SK-N-SH (cell line): ENCODE data around the gene TAF1D. TPM values are rescaled to one million over a fixed set of nuclear protein-coding genes. Genes with fewer than 3 reads are reported as not detected.

ENCODE experiments used
- CTCF ChIA-PET: fragments of 300-600, 350-600 bp; formaldehyde crosslinking; extraction: SDS; loops from one replicate; lab custom pipeline; 2021; lab: Yijun Ruan, JAX
- POLR2A ChIA-PET: fragments of 350-600 bp; sonication (Branson Sonifier 250); formaldehyde crosslinking; extraction: SDS; loops from one replicate; lab custom pipeline; 2020; ENCODE audit warnings: antibody characterized with exemption, inconsistent platforms; lab: Yijun Ruan, JAX
- DNase-seq: peaks from one replicate; pipeline ENCODE4 v3.0.0; 2012
- H2AFZ ChIP-seq: fragments of 200-600 bp; sonication (generic); 2 replicates; pipeline ENCODE4 v1.8.1; 2016; ENCODE audit warnings: antibody characterized with exemption, mild to moderate bottlenecking, low read depth
- H3F3A ChIP-seq: fragments of 200-600 bp; sonication (generic); replicated peaks from 2 replicates; pipeline ENCODE3; 2016; ENCODE audit warnings: antibody characterized with exemption, mild to moderate bottlenecking; ENCODE audit not compliant: insufficient read depth
- H3K27ac ChIP-seq, 2 experiments: fragments of 200-500 bp in 1 of 2; fragments of 200-600 bp in 1 of 2; sonication (Bioruptor generic) in 1 of 2; sonication (generic), shearing (Covaris generic) in 1 of 2; 2 replicates each; pipeline versions ENCODE4 v1.5.1 to v1.6.1; 2014 to 2016; ENCODE audit warnings: low read depth in 2 of 2, inconsistent platforms in 1 of 2, low read length in 1 of 2, mild to moderate bottlenecking in 1 of 2, mixed read lengths in 1 of 2
- H3K27me3 ChIP-seq: fragments of 200-600 bp; sonication (generic), shearing (Covaris generic); 2 replicates; pipeline ENCODE4 v1.6.1; 2016; ENCODE audit warnings: mixed run types; ENCODE audit not compliant: insufficient read depth
- H3K36me3 ChIP-seq, 2 experiments: fragments of 200-500 bp in 1 of 2; fragments of 200-600 bp in 1 of 2; sonication (Bioruptor generic) in 1 of 2; sonication (generic) in 1 of 2; replicated peaks in 1 of 2; 2 replicates each; pipeline versions ENCODE3 to v1.5.1; 2014 to 2016; ENCODE audit warnings: low read length in 1 of 2, mild to moderate bottlenecking in 1 of 2; ENCODE audit not compliant: insufficient read depth in 2 of 2, control insufficient read depth in 1 of 2
- H3K4me1 ChIP-seq, 2 experiments: fragments of 200-500 bp in 1 of 2; fragments of 200-600 bp in 1 of 2; sonication (Bioruptor generic) in 1 of 2; sonication (generic), shearing (Covaris generic) in 1 of 2; 2 replicates each; pipeline versions ENCODE4 v1.5.1 to v1.6.1; 2014 to 2016; ENCODE audit warnings: low read depth in 1 of 2, low read length in 1 of 2, mixed run types in 1 of 2; ENCODE audit not compliant: insufficient read depth in 2 of 2, control insufficient read depth in 1 of 2
- H3K4me2 ChIP-seq: fragments of 200-600 bp; sonication (generic), shearing (Covaris generic); 2 replicates; pipeline ENCODE4 v1.6.1; 2017; ENCODE audit warnings: mixed run types
- H3K4me3 ChIP-seq, 2 experiments: fragments of 200-500 bp in 1 of 2; fragments of 200-600 bp in 1 of 2; sonication (Bioruptor generic) in 1 of 2; sonication (generic), shearing (Covaris generic) in 1 of 2; 2 replicates each; pipeline versions ENCODE4 v1.5.1 to v1.8.1; 2014 to 2016; ENCODE audit warnings: low read depth in 2 of 2, inconsistent platforms in 1 of 2, low read length in 1 of 2, mild to moderate bottlenecking in 1 of 2, mixed read lengths in 1 of 2, moderate library complexity in 1 of 2
- H3K79me2 ChIP-seq: fragments of 200-600 bp; sonication (generic); 2 replicates; pipeline ENCODE4 v1.8.1; 2017; ENCODE audit warnings: mild to moderate bottlenecking; ENCODE audit not compliant: insufficient read depth
- H3K9ac ChIP-seq: fragments of 200-600 bp; sonication (generic); 2 replicates; pipeline ENCODE4 v1.6.1; 2017; ENCODE audit warnings: mixed run types
- H3K9me2 ChIP-seq: fragments of 200-600 bp; sonication (generic); 2 replicates; pipeline ENCODE4 v1.6.1; 2017; ENCODE audit warnings: mixed run types
- H3K9me3 ChIP-seq: fragments of 200-600 bp; sonication (generic); 2 replicates; pipeline ENCODE4 v1.6.1; 2017; ENCODE audit warnings: mixed run types, mild to moderate bottlenecking, moderate library complexity
- H4K20me1 ChIP-seq: fragments of 200-600 bp; sonication (generic); 2 replicates; pipeline ENCODE4 v1.6.1; 2017; ENCODE audit warnings: mild to moderate bottlenecking, mixed run types; ENCODE audit not compliant: insufficient read depth
- CHD2 ChIP-seq: fragments of 150-350 bp; IDR thresholded peaks from 2 replicates; pipeline ENCODE4 v1.6.1; 2018; ENCODE audit warnings: low read length; ENCODE audit not compliant: partially characterized antibody
- CTCF ChIP-seq: fragments of 200-600 bp; sonication (generic); IDR thresholded peaks from 2 replicates; pipeline ENCODE4 v1.6.1; 2017; ENCODE audit warnings: antibody characterized with exemption, mild to moderate bottlenecking, moderate library complexity
- EZH2phosphoT487 ChIP-seq: fragments of 200-600 bp; sonication (generic); IDR thresholded peaks from 2 replicates; pipeline ENCODE4 v1.6.1; 2017; ENCODE audit warnings: low read depth, mixed run types, mild to moderate bottlenecking, antibody characterized with exemption, moderate library complexity, borderline replicate concordance
- FOSL2 ChIP-seq: IDR thresholded peaks from 2 replicates; pipeline ENCODE4 v1.4.0; 2012; ENCODE audit warnings: low read depth, mild to moderate bottlenecking, moderate library complexity, borderline replicate concordance
- FOXJ3 ChIP-seq: sonication (generic); formaldehyde crosslinking; IDR thresholded peaks from 2 replicates; pipeline ENCODE4 v1.5.1; 2020; ENCODE audit warnings: mild to moderate bottlenecking, missing genetic modification reagents
- FOXM1 ChIP-seq: IDR thresholded peaks from 2 replicates; pipeline ENCODE4 v1.4.0; 2012; ENCODE audit warnings: low read depth, mild to moderate bottlenecking
- GATA2 ChIP-seq: sonication (generic); formaldehyde crosslinking; IDR thresholded peaks from 2 replicates; pipeline ENCODE4 v1.5.0; 2020; ENCODE audit warnings: mild to moderate bottlenecking, missing genetic modification reagents
- NFIC ChIP-seq: IDR thresholded peaks from 2 replicates; pipeline ENCODE4 v1.4.0; 2012; ENCODE audit warnings: borderline replicate concordance
- NRF1 ChIP-seq: IDR thresholded peaks from 2 replicates; pipeline ENCODE4 v1.6.1; 2012; ENCODE audit warnings: low read depth, mild to moderate bottlenecking, low read length
- RFX5 ChIP-seq: IDR thresholded peaks from 2 replicates; pipeline ENCODE4 v1.6.1; 2012; ENCODE audit warnings: mild to moderate bottlenecking, improper control_type of control experiment, low read length
- RXRA ChIP-seq: IDR thresholded peaks from 2 replicates; pipeline ENCODE4 v1.4.0; 2012; ENCODE audit warnings: low read depth, mild to moderate bottlenecking, borderline replicate concordance
- TAF1 ChIP-seq: IDR thresholded peaks from 2 replicates; pipeline ENCODE4 v1.6.1; 2012; ENCODE audit warnings: low read depth, mild to moderate bottlenecking, low read length, moderate library complexity, borderline replicate concordance
- YY1 ChIP-seq: IDR thresholded peaks from 2 replicates; pipeline ENCODE4 v1.4.0; 2012; ENCODE audit warnings: low read depth, mild to moderate bottlenecking
- WGBS: methylation state at CpG from one replicate; pipeline ENCODE4 v1.1.6; 2017; ENCODE audit warnings: low lambda C conversion rate; 5-methylcytosine and 5-hydroxymethylcytosine counted together
- polyA plus RNA-seq, 3 experiments: library from polyadenylated mRNA; depleted of rRNA; stranded (reverse); fragments of >200 nt; gene quantifications; 2 replicates each; pipeline ENCODE4 v1.2.3, GENCODE V29; 2012
- TF ChIP-seq, protein P1 (sequence below): IDR thresholded peaks from 2 replicates; pipeline ENCODE4 v1.4.0; 2012; ENCODE audit warnings: low read depth, borderline replicate concordance
- TF ChIP-seq, protein P2 (sequence below): fragments of 150-350 bp; IDR thresholded peaks from 2 replicates; pipeline ENCODE4 v1.6.1; 2017; ENCODE audit warnings: antibody characterized with exemption, low read length, low read depth, borderline replicate concordance
- TF ChIP-seq, protein P3 (sequence below): IDR thresholded peaks from 2 replicates; pipeline ENCODE4 v1.6.1; 2012; ENCODE audit warnings: mild to moderate bottlenecking, low read depth, low read length, moderate library complexity
- TF ChIP-seq, protein P4 (sequence below): IDR thresholded peaks from 2 replicates; pipeline ENCODE4 v1.4.0; 2012; ENCODE audit warnings: low read depth, borderline replicate concordance

The TAF1D gene
- polyA plus RNA-seq, 1 of the 3 experiments (the other 2 are of a cell fraction) = 56.7 TPM

DNA sequence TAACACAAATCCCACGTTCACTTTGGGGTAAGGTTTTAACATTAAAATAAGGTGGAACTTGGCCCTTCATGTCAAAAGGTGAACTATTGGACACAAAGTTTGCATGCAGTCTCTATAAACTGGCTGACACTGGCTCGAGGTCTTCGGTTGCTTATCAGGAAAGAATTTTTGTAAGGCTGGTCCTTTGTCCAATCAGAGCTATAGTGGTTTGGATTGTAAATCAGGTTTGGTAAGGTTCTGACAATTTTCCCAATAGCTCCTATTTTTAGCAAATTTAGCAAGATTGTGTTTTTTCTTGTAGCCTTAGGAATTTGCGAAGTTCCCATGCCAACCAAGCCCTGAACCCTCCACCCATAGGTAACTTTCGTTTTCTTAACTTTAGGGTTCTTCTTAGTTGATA is 25.2 kb upstream of the TAF1D start:
- H3F3A ChIP-seq = no peaks in the 10 kb centered on the region
- TF ChIP-seq EZH2phosphoT487 = no peak
- no peak for TF ChIP-seq GATA2 (CRISPR knock-in tag)
- TF ChIP-seq FOSL2 = no peak
- no peak for TF ChIP-seq RXRA
- no peak for TF ChIP-seq NFIC
- TF ChIP-seq RFX5 = no peak
- TF ChIP-seq CHD2 = no peak
- no peak for TF ChIP-seq NRF1
- TF ChIP-seq FOXJ3 (CRISPR knock-in tag) = no peak
- no peak for TF ChIP-seq YY1
- no peak for TF ChIP-seq CTCF
- TF ChIP-seq FOXM1 = no peak
- TF ChIP-seq, protein P1, sequence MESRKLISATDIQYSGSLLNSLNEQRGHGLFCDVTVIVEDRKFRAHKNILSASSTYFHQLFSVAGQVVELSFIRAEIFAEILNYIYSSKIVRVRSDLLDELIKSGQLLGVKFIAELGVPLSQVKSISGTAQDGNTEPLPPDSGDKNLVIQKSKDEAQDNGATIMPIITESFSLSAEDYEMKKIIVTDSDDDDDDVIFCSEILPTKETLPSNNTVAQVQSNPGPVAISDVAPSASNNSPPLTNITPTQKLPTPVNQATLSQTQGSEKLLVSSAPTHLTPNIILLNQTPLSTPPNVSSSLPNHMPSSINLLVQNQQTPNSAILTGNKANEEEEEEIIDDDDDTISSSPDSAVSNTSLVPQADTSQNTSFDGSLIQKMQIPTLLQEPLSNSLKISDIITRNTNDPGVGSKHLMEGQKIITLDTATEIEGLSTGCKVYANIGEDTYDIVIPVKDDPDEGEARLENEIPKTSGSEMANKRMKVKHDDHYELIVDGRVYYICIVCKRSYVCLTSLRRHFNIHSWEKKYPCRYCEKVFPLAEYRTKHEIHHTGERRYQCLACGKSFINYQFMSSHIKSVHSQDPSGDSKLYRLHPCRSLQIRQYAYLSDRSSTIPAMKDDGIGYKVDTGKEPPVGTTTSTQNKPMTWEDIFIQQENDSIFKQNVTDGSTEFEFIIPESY = no peak
- TF ChIP-seq, protein P2, sequence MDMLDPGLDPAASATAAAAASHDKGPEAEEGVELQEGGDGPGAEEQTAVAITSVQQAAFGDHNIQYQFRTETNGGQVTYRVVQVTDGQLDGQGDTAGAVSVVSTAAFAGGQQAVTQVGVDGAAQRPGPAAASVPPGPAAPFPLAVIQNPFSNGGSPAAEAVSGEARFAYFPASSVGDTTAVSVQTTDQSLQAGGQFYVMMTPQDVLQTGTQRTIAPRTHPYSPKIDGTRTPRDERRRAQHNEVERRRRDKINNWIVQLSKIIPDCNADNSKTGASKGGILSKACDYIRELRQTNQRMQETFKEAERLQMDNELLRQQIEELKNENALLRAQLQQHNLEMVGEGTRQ = no peak
- TF ChIP-seq TAF1 = no peak
- TF ChIP-seq, protein P3, sequence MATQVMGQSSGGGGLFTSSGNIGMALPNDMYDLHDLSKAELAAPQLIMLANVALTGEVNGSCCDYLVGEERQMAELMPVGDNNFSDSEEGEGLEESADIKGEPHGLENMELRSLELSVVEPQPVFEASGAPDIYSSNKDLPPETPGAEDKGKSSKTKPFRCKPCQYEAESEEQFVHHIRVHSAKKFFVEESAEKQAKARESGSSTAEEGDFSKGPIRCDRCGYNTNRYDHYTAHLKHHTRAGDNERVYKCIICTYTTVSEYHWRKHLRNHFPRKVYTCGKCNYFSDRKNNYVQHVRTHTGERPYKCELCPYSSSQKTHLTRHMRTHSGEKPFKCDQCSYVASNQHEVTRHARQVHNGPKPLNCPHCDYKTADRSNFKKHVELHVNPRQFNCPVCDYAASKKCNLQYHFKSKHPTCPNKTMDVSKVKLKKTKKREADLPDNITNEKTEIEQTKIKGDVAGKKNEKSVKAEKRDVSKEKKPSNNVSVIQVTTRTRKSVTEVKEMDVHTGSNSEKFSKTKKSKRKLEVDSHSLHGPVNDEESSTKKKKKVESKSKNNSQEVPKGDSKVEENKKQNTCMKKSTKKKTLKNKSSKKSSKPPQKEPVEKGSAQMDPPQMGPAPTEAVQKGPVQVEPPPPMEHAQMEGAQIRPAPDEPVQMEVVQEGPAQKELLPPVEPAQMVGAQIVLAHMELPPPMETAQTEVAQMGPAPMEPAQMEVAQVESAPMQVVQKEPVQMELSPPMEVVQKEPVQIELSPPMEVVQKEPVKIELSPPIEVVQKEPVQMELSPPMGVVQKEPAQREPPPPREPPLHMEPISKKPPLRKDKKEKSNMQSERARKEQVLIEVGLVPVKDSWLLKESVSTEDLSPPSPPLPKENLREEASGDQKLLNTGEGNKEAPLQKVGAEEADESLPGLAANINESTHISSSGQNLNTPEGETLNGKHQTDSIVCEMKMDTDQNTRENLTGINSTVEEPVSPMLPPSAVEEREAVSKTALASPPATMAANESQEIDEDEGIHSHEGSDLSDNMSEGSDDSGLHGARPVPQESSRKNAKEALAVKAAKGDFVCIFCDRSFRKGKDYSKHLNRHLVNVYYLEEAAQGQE = no peak
- TF ChIP-seq, protein P4, sequence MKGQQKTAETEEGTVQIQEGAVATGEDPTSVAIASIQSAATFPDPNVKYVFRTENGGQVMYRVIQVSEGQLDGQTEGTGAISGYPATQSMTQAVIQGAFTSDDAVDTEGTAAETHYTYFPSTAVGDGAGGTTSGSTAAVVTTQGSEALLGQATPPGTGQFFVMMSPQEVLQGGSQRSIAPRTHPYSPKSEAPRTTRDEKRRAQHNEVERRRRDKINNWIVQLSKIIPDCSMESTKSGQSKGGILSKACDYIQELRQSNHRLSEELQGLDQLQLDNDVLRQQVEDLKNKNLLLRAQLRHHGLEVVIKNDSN = no peak
- TF ChIP-seq, all 33 proteins: peak for 0
- Histone ChIP-seq H3K27me3 (no peaks in the 10 kb centered on the region), H4K20me1 (no peaks in the 10 kb centered on the region), H3K9me3 (no peaks in the 10 kb centered on the region), H3K4me3 (no peak overlapping the region), H3K4me2 (no peak overlapping the region), H3K9ac (no peak overlapping the region), H3K27ac (no peak overlapping the region), H3K9me2 (no peaks in the 10 kb centered on the region), H3K36me3 (peaks cover 5 to 6% of the 10 kb centered on the region in 2 experiments), H2AFZ (no peak overlapping the region), H3K4me1 (no peaks in the 10 kb centered on the region), H3K79me2 (no peaks in the 10 kb centered on the region)
- no peak for DNase-seq
- POLR2A ChIA-PET = interaction anchor here (1.8 kb wide), 1 partner anchor 18 kb away, joined by 6 read pairs; the partner anchor contains the start of gene MED17
- CTCF ChIA-PET = no interaction called here
- 91% methylated on average over 5 of the region's 5 CpGs for WGBS
